ENCODE data around the gene FCSK.

DNA sequence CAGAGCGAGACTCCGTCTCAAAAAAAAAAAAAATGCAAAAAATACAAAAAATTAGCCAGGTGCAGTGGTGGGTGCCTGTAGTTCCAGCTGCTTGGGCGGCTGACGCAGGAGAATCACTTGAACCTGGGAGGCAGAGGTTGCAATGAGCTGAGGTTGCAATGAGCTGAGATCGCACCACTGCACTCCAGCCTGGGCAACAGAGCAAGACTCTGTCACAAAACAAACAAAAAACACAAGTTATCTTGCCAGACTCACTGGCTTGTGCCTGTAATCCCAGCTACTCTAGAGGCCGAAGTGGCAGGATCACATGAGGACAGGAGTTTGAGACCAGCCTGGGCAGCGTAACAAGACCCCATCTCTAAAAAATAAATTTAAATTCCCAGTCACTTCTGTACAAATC is 12.1 kb upstream of the FCSK start:
- no peak for TF ChIP-seq ZNF133 (tag by site-specific recombination; IDR thresholded peaks at IDR 0.05)
- TF ChIP-seq, protein P1, sequence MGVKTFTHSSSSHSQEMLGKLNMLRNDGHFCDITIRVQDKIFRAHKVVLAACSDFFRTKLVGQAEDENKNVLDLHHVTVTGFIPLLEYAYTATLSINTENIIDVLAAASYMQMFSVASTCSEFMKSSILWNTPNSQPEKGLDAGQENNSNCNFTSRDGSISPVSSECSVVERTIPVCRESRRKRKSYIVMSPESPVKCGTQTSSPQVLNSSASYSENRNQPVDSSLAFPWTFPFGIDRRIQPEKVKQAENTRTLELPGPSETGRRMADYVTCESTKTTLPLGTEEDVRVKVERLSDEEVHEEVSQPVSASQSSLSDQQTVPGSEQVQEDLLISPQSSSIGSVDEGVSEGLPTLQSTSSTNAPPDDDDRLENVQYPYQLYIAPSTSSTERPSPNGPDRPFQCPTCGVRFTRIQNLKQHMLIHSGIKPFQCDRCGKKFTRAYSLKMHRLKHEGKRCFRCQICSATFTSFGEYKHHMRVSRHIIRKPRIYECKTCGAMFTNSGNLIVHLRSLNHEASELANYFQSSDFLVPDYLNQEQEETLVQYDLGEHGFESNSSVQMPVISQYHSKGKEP (tag by site-specific recombination; IDR thresholded peaks at IDR 0.05): no peak
- no peak for TF ChIP-seq AEBP2 (tag by site-specific recombination; IDR thresholded peaks at IDR 0.05; ENCODE audit: borderline replicate concordance)
- no peak for TF ChIP-seq ZNF530 (tag by site-specific recombination; IDR thresholded peaks at IDR 0.05; ENCODE audit: low read depth)
- TF ChIP-seq ZNF121 (tag by site-specific recombination; IDR thresholded peaks at IDR 0.05): peak; percentile 57

Measured in HEK293 (cell line).